Neural cell (in vitro differentiated cells): ENCODE measurements around the gene SNTG2. TPM values are rescaled to one million over a fixed set of nuclear protein-coding genes. Genes with fewer than 3 reads are reported as not detected.

Source experiments
- H2AFZ ChIP-seq: fragments of 200-600, 300-800 bp; sonication (generic), shearing (Covaris generic); 2 replicates; pipeline ENCODE4 v1.6.0; 2014; ENCODE audit warnings: low read depth, mild to moderate bottlenecking, antibody characterized with exemption, low read length, moderate library complexity
- H3F3A ChIP-seq: fragments of 200-600 bp; shearing (Covaris generic); 2 replicates; pipeline ENCODE4 v1.6.1; 2016; ENCODE audit warnings: mild to moderate bottlenecking, moderate library complexity, mixed read lengths, antibody characterized with exemption, low read length; ENCODE audit not compliant: insufficient read depth, poor library complexity, severe bottlenecking
- H3K27ac ChIP-seq: fragments of 200-600, 300-800 bp; sonication (generic), shearing (Covaris generic); 2 replicates; pipeline ENCODE4 v1.5.1; 2014; ENCODE audit warnings: mild to moderate bottlenecking, low read length, moderate library complexity
- H3K27me3 ChIP-seq: fragments of 300-800, 200-600 bp; sonication (generic), shearing (Covaris generic); 2 replicates; pipeline ENCODE4 v1.6.0; 2014; ENCODE audit warnings: mild to moderate bottlenecking, low read depth, low read length, moderate library complexity; ENCODE audit not compliant: insufficient read depth
- H3K36me3 ChIP-seq: fragments of 300-800, 200-600 bp; sonication (generic), shearing (Covaris generic); 2 replicates; pipeline ENCODE4 v1.5.1; 2014; ENCODE audit warnings: mild to moderate bottlenecking, antibody characterized with exemption, low read length, moderate library complexity; ENCODE audit not compliant: insufficient read depth
- H3K4me2 ChIP-seq: fragments of 300-800, 200-600 bp; sonication (generic), shearing (Covaris generic); 2 replicates; pipeline ENCODE4 v1.6.0; 2014; ENCODE audit warnings: mild to moderate bottlenecking, low read length
- H3K4me3 ChIP-seq: fragments of 300-800, 200-600 bp; sonication (generic), shearing (Covaris generic); 2 replicates; pipeline ENCODE4 v1.5.1; 2014; ENCODE audit warnings: mild to moderate bottlenecking, low read length, moderate library complexity
- H3K79me2 ChIP-seq: fragments of 200-600 bp; shearing (Covaris generic); replicated peaks from 2 replicates; pipeline ENCODE4 v1.6.0; 2014; ENCODE audit warnings: mild to moderate bottlenecking, low read length, moderate library complexity; ENCODE audit not compliant: insufficient read depth
- H3K9ac ChIP-seq: fragments of 300-800, 200-600 bp; sonication (generic), shearing (Covaris generic); 2 replicates; pipeline ENCODE4 v1.6.1; 2016; ENCODE audit warnings: mild to moderate bottlenecking, low read length, mixed read lengths
- H3K9me2 ChIP-seq: fragments of 200-600 bp; shearing (Covaris generic); 2 replicates; pipeline ENCODE4 v1.6.1; 2016; ENCODE audit warnings: mild to moderate bottlenecking, low read length, mixed read lengths; ENCODE audit not compliant: insufficient read depth
- H3K9me3 ChIP-seq: fragments of 200-600, 300-800 bp; sonication (generic), shearing (Covaris generic); 2 replicates; pipeline ENCODE4 v1.6.1; 2016; ENCODE audit warnings: mild to moderate bottlenecking, mixed run types, low read length, moderate library complexity, mixed read lengths
- H4K20me1 ChIP-seq: fragments of 200-600 bp; shearing (Covaris generic); 2 replicates; pipeline ENCODE4 v1.6.1; 2016; ENCODE audit warnings: mild to moderate bottlenecking, mixed run types; ENCODE audit not compliant: insufficient read depth
- CTCF ChIP-seq: fragments of 450-650 bp; IDR thresholded peaks from 2 replicates; pipeline ENCODE4 v1.5.1; 2014; ENCODE audit warnings: antibody characterized with exemption, mild to moderate bottlenecking, moderate library complexity; ENCODE audit not compliant: poor library complexity, severe bottlenecking
- EP300 ChIP-seq: fragments of 450-650 bp; conservative IDR thresholded peaks from 2 replicates; pipeline ENCODE4 v1.6.1; 2014; ENCODE audit warnings: antibody characterized with exemption, mild to moderate bottlenecking, moderate library complexity; ENCODE audit not compliant: poor library complexity, severe bottlenecking
- EZH2 ChIP-seq: fragments of 200-600, 300-800 bp; shearing (Covaris generic), sonication (generic); IDR thresholded peaks from 2 replicates; pipeline ENCODE4 v1.6.1; 2014; ENCODE audit warnings: antibody characterized with exemption, low read length, borderline replicate concordance, mild to moderate bottlenecking; ENCODE audit not compliant: insufficient read depth, poor library complexity, severe bottlenecking
- MXI1 ChIP-seq: fragments of 450-650 bp; conservative IDR thresholded peaks from 2 replicates; pipeline ENCODE4 v1.6.1; 2014; ENCODE audit warnings: antibody characterized with exemption, mild to moderate bottlenecking; ENCODE audit not compliant: poor library complexity, severe bottlenecking
- POLR2AphosphoS5 ChIP-seq: IDR thresholded peaks from 2 replicates; pipeline ENCODE4 v1.6.1; 2012
- RAD21 ChIP-seq: fragments of 450-650 bp; conservative IDR thresholded peaks from 2 replicates; pipeline ENCODE4 v1.6.1; 2014; ENCODE audit warnings: antibody characterized with exemption, mild to moderate bottlenecking, moderate library complexity
- REST ChIP-seq: IDR thresholded peaks from 2 replicates; pipeline ENCODE4 v1.6.1; 2012; ENCODE audit warnings: borderline replicate concordance
- SMC3 ChIP-seq: fragments of 450-650 bp; conservative IDR thresholded peaks from 2 replicates; pipeline ENCODE4 v1.6.1; 2014; ENCODE audit warnings: antibody characterized with exemption, mild to moderate bottlenecking, moderate library complexity; ENCODE audit not compliant: poor library complexity
- TAF1 ChIP-seq: IDR thresholded peaks from 2 replicates; pipeline ENCODE4 v1.6.1; 2012; ENCODE audit warnings: low read depth
- polyA plus RNA-seq: library from polyadenylated mRNA; depleted of rRNA; stranded (reverse); fragments of >200 nt; gene quantifications from 2 replicates; pipeline ENCODE4 v1.2.3, GENCODE V29; 2014

Gene SNTG2
- polyA plus RNA-seq, 1 donor from 2014 or later, result not detected

GRCh38 chr2:1400943-1401735, 450.5 kb downstream of the SNTG2 start:
- Histone ChIP-seq H3K9ac (no peak overlapping the region), H2AFZ (no peak overlapping the region), H3K79me2 (no peaks in the 10 kb centered on the region), H3K4me2 (no peak overlapping the region), H3K9me3 (no peaks in the 10 kb centered on the region), H3F3A (no peaks in the 10 kb centered on the region), H3K4me3 (no peak overlapping the region), H4K20me1 (no peaks in the 10 kb centered on the region), H3K27ac (no peak overlapping the region), H3K36me3 (no peaks in the 10 kb centered on the region), H3K9me2 (no peaks in the 10 kb centered on the region), H3K27me3 (no peaks in the 10 kb centered on the region)
- TF ChIP-seq REST (no peak), EZH2 (no peak), EP300 (no peak), SMC3 (no peak), TAF1 (no peak), POLR2AphosphoS5 (no peak), CTCF (no peak), MXI1 (no peak), RAD21 (no peak)

- Histone ChIP-seq H4K20me1 (no peaks in the 10 kb centered on the region), H3K79me2 (no peaks in the 10 kb centered on the region), H2AFZ (no peak overlapping the region), H3K4me2 (no peak overlapping the region), H3K4me3 (no peak overlapping the region), H3K9me2 (no peaks in the 10 kb centered on the region), H3K27me3 (no peaks in the 10 kb centered on the region), H3K27ac (no peak overlapping the region), H3K9ac (no peak overlapping the region), H3K9me3 (no peaks in the 10 kb centered on the region), H3F3A (no peaks in the 10 kb centered on the region), H3K36me3 (no peaks in the 10 kb centered on the region)
- TF ChIP-seq EZH2 (no peak), MXI1 (no peak)
Observed at GRCh38 chr2:1402064-1402463, 451.4 kb downstream of the SNTG2 start.
